ENCODE data around the gene HCST.

The HCST gene

DNA sequence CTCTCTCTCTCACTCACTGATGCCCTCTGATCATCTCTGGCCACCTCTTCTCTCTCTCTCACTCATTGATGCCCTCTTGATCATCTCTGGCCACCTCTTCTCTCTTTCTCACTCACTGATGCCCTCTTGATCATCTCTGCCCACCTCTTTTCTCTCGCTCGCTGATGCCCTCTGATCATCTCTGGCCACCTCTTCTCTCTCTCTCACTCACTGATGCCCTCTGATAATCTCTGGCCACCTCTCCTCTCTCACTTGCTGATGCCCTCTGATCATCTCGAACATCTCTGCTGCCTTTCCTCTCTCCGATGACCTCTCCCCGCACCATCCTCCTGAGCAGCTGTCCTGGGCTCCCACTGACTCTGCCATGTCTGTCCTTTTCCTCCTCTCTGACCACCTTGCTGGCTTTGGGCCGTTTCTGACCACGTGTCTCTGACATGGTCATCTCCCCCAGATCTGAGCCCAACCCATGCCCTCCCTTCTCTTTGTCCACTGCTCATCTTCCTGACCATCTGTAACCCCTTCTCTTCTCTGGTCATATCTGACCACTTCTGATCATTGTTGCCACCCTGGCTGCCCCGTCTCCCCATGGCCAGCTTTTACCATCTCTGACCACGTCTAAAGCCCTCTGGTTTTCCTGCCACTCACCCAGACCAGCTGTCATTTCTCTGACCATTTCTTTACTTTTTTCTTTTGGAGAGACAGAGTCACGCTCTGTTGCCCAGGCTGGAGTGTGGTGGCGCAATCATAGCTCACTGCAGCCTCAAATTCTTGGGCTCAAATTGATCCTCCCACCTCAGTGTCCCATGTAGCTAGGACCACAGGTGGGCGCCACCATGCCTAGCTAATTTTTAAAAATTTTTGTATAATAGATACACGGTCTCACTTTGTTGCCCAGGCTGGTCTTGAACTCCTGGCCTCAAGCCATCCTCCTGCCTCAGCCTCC lies 36.2 kb downstream of the HCST start:
- no peaks in the 10 kb centered on the region; the same call in 1 of the 2 replicates for H3K9me3 ChIP-seq (ENCODE audit: control insufficient read depth, insufficient read depth, low read depth, low read length)
- H3K4me1 ChIP-seq (ENCODE audit: control insufficient read depth, insufficient read depth, low read length) = peaks cover 26% of the 10 kb centered on the region
- ChIA-PET CTCF (interaction anchor here (0.5 to 1.1 kb wide), 4 partner anchors 20 to 383 kb away, joined by 3 to 4 read pairs (median 4); partner anchors contain the start of gene ALKBH6), POLR2A (interaction anchor here (0.6 to 1.3 kb wide), 3 partner anchors 11 to 116 kb away, joined by 3 to 5 read pairs (median 4); partner anchors contain the start of gene THAP8)
- peak overlapping the region; percentile 1; the same call in 1 of the 2 replicates for H3K27ac ChIP-seq (ENCODE audit: extremely low read depth, low read depth, low read length)
- peaks cover 30 to 39% of the 10 kb centered on the region in 2 experiments for H3K36me3 ChIP-seq (ENCODE audit: control insufficient read depth in 2 of 2, insufficient read depth in 1 of 2, low read length in 2 of 2)
- no peak overlapping the region for H3K4me3 ChIP-seq (ENCODE audit: low read depth, low read length)
- TF ChIP-seq, protein P1, sequence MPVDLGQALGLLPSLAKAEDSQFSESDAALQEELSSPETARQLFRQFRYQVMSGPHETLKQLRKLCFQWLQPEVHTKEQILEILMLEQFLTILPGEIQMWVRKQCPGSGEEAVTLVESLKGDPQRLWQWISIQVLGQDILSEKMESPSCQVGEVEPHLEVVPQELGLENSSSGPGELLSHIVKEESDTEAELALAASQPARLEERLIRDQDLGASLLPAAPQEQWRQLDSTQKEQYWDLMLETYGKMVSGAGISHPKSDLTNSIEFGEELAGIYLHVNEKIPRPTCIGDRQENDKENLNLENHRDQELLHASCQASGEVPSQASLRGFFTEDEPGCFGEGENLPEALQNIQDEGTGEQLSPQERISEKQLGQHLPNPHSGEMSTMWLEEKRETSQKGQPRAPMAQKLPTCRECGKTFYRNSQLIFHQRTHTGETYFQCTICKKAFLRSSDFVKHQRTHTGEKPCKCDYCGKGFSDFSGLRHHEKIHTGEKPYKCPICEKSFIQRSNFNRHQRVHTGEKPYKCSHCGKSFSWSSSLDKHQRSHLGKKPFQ (tag by site-specific recombination; IDR thresholded peaks at IDR 0.05) = no peak
- TF ChIP-seq ZNF391 (tag by site-specific recombination; IDR thresholded peaks at IDR 0.05; ENCODE audit: borderline replicate concordance, low read depth) (no peak), ZBTB44 (tag by site-specific recombination; IDR thresholded peaks at IDR 0.05) (no peak), ZNF169 (tag by site-specific recombination; IDR thresholded peaks at IDR 0.05) (no peak), MYNN (tag by site-specific recombination; IDR thresholded peaks at IDR 0.05; ENCODE audit: borderline replicate concordance) (no peak), ZNF560 (tag by site-specific recombination; IDR thresholded peaks at IDR 0.05; ENCODE audit: borderline replicate concordance) (no peak), ZNF211 (tag by site-specific recombination; IDR thresholded peaks at IDR 0.05; ENCODE audit: low read depth) (no peak), ZNF549 (tag by site-specific recombination; IDR thresholded peaks at IDR 0.05) (no peak), GLIS2 (tag by site-specific recombination; IDR thresholded peaks at IDR 0.05) (no peak), ZNF701 (tag by site-specific recombination; IDR thresholded peaks at IDR 0.05) (no peak), SP2 (tag by site-specific recombination; IDR thresholded peaks at IDR 0.05) (no peak), OVOL3 (tag by site-specific recombination; IDR thresholded peaks at IDR 0.05) (no peak), ZIC2 (tag by site-specific recombination; IDR thresholded peaks at IDR 0.05) (no peak), ZNF658 (tag by site-specific recombination; IDR thresholded peaks at IDR 0.05) (no peak), PRDM1 (tag by site-specific recombination; IDR thresholded peaks at IDR 0.05) (no peak), GFI1B (tag by site-specific recombination; IDR thresholded peaks at IDR 0.05) (0 out of 2 replicates have a peak, but pooled peaks have one; percentile 7), ZNF670 (tag by site-specific recombination; IDR thresholded peaks at IDR 0.05; ENCODE audit: low read depth) (no peak), SCRT2 (tag by site-specific recombination; IDR thresholded peaks at IDR 0.05) (no peak), ZNF600 (tag by site-specific recombination; IDR thresholded peaks at IDR 0.05) (0 out of 2 replicates have a peak, but pooled peaks have one; percentile 34), ZNF423 (tag by site-specific recombination; IDR thresholded peaks at IDR 0.05) (no peak), KLF9 (tag by site-specific recombination; IDR thresholded peaks at IDR 0.05; ENCODE audit: low read depth) (no peak; the same call in 1 of the 2 replicates), HOXC10 (CRISPR knock-in tag; IDR thresholded peaks at IDR 0.05) (no peak)
- TF ChIP-seq, protein P2, sequence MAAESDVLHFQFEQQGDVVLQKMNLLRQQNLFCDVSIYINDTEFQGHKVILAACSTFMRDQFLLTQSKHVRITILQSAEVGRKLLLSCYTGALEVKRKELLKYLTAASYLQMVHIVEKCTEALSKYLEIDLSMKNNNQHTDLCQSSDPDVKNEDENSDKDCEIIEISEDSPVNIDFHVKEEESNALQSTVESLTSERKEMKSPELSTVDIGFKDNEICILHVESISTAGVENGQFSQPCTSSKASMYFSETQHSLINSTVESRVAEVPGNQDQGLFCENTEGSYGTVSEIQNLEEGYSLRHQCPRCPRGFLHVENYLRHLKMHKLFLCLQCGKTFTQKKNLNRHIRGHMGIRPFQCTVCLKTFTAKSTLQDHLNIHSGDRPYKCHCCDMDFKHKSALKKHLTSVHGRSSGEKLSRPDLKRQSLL (tag by site-specific recombination; IDR thresholded peaks at IDR 0.05) = no peak
- TF ChIP-seq, protein P3, sequence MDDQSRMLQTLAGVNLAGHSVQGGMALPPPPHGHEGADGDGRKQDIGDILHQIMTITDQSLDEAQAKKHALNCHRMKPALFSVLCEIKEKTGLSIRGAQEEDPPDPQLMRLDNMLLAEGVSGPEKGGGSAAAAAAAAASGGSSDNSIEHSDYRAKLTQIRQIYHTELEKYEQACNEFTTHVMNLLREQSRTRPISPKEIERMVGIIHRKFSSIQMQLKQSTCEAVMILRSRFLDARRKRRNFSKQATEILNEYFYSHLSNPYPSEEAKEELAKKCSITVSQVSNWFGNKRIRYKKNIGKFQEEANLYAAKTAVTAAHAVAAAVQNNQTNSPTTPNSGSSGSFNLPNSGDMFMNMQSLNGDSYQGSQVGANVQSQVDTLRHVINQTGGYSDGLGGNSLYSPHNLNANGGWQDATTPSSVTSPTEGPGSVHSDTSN (CRISPR knock-in tag; IDR thresholded peaks at IDR 0.05) = no peak
- TF ChIP-seq, protein P4, sequence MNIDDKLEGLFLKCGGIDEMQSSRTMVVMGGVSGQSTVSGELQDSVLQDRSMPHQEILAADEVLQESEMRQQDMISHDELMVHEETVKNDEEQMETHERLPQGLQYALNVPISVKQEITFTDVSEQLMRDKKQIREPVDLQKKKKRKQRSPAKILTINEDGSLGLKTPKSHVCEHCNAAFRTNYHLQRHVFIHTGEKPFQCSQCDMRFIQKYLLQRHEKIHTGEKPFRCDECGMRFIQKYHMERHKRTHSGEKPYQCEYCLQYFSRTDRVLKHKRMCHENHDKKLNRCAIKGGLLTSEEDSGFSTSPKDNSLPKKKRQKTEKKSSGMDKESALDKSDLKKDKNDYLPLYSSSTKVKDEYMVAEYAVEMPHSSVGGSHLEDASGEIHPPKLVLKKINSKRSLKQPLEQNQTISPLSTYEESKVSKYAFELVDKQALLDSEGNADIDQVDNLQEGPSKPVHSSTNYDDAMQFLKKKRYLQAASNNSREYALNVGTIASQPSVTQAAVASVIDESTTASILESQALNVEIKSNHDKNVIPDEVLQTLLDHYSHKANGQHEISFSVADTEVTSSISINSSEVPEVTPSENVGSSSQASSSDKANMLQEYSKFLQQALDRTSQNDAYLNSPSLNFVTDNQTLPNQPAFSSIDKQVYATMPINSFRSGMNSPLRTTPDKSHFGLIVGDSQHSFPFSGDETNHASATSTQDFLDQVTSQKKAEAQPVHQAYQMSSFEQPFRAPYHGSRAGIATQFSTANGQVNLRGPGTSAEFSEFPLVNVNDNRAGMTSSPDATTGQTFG (tag by site-specific recombination; IDR thresholded peaks at IDR 0.05; ENCODE audit: borderline replicate concordance) = no peak
- TF ChIP-seq, protein P5, sequence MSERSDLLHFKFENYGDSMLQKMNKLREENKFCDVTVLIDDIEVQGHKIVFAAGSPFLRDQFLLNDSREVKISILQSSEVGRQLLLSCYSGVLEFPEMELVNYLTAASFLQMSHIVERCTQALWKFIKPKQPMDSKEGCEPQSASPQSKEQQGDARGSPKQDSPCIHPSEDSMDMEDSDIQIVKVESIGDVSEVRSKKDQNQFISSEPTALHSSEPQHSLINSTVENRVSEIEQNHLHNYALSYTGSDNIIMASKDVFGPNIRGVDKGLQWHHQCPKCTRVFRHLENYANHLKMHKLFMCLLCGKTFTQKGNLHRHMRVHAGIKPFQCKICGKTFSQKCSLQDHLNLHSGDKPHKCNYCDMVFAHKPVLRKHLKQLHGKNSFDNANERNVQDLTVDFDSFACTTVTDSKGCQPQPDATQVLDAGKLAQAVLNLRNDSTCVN (tag by site-specific recombination; optimal IDR thresholded peaks at IDR 0.05) = no peak

Data from HEK293 (cell line).